Loucy (cell line): ENCODE data around the gene FABP3.

Source experiments
- CTCF ChIP-seq: fragments of 200-600 bp; sonication (generic); conservative IDR thresholded peaks from 2 replicates; pipeline ENCODE4 v1.5.1; 2014; ENCODE audit warnings: mild to moderate bottlenecking, antibody characterized with exemption, low read length
- EZH2phosphoT487 ChIP-seq: fragments of 200-600 bp; IDR thresholded peaks from 2 replicates; pipeline ENCODE4 v1.6.1; 2018; ENCODE audit warnings: antibody characterized with exemption, mild to moderate bottlenecking, moderate library complexity, borderline replicate concordance

- TF ChIP-seq CTCF: no peak
- TF ChIP-seq EZH2phosphoT487: no peak
Measured at GRCh38 chr1:31400393-31400792, 27.5 kb upstream of the FABP3 start.
